ENCODE results near the gene ALOXE3.

DNA sequence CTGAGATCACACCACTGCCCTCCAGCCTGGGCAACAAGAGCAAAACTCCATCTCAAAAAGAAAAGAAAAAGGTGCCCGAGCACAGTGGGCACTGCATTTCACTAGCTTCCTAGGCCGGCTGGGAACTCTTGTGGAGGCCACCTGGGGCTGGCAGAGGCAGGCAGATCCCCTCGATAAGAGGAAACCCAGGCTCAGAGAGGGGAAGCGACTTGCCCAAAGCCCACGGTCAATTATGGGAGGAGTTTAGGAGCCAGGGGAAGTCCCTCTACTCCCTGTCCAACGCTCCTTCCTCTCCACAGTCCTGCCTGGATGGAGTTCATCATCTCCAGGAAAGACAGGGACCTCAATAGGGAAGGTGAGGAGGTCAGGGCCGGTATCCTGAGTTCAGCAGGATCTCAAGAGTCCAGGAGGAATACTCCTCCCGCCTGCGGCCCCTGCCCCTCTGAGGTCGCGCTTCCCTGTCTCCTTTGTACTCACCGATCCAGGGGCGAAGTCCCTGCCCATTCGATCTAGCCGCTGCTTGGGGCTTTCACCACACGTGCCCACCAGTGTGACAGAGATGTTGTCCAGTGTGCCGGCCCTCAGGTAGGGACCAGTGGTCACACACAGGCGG is 841 bp downstream of the ALOXE3 start:
- no peak for TF ChIP-seq POLR2A (IDR thresholded peaks at IDR 0.05)
- TF ChIP-seq, protein P1, sequence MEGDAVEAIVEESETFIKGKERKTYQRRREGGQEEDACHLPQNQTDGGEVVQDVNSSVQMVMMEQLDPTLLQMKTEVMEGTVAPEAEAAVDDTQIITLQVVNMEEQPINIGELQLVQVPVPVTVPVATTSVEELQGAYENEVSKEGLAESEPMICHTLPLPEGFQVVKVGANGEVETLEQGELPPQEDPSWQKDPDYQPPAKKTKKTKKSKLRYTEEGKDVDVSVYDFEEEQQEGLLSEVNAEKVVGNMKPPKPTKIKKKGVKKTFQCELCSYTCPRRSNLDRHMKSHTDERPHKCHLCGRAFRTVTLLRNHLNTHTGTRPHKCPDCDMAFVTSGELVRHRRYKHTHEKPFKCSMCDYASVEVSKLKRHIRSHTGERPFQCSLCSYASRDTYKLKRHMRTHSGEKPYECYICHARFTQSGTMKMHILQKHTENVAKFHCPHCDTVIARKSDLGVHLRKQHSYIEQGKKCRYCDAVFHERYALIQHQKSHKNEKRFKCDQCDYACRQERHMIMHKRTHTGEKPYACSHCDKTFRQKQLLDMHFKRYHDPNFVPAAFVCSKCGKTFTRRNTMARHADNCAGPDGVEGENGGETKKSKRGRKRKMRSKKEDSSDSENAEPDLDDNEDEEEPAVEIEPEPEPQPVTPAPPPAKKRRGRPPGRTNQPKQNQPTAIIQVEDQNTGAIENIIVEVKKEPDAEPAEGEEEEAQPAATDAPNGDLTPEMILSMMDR (IDR thresholded peaks at IDR 0.05) = no peak
- TF ChIP-seq POLR2AphosphoS5 (IDR thresholded peaks at IDR 0.05) = no peak

Measured in stomach (tissue), 4 donors.